ENCODE measurements around the gene STAG1.
"Not testable (repeated sequence)": the region's sequence is repeated elsewhere in the genome, so short reads cannot be mapped to it uniquely, and the experiment has no call there.

The STAG1 gene

DNA sequence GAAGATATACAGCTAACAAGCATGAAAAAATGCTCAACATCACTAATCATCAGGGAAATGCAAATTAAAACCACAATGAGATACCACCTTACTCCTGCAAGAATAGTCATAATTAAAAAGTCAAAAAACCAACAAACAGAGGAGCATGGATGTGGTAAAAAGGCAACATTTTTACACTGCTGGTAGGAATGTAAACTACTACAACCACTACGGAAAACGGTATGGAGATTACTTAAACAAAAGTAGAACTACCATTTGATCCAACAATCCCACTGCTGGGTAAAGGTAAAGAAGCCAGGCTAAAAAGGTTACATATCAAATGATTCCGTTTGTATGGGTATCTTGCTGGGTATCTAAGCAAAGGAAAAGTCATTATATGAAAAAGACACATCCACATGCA, 53.8 kb downstream of the STAG1 start:
- DNase-seq = no peak

DNA sequence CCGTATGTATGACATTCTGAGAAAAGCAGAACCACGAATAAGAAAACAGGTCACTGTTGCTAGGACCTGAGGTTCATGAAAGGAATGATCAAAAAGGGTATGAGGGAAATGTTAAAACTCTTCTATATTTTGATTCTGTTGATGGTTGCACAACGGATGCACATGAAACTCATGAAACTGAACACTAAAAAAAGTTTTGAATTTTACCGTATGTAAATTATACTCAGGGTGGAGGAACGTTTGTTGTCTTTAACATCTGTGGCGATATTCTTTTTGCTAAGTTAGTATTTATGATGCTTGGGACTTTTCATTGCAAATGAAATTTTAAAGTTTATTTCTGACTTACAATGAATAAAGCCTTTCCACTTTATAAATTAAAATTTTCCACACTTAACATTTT, 55.4 kb downstream of the STAG1 start:
- DNase-seq = no peak

DNA sequence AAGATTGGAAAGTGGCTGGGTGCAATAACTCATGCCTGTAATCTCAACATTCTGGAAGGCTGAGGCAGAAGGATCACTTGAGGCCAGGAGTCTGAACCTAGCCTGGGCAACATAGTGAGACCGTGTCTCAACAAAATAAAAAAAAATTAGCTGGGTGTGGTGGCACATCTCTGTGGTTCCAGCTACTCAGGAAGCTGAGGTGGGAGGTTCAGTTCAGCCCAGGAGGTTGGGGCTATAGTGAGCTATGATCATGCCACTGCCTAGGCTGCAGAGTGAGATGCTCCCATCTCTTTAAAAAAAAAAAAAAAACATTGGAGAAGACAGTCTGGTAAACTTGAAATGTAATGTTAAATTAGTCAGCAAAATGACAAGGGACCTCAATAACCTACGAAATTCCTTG, 57.9 kb downstream of the STAG1 start:
- no peak for DNase-seq

DNA sequence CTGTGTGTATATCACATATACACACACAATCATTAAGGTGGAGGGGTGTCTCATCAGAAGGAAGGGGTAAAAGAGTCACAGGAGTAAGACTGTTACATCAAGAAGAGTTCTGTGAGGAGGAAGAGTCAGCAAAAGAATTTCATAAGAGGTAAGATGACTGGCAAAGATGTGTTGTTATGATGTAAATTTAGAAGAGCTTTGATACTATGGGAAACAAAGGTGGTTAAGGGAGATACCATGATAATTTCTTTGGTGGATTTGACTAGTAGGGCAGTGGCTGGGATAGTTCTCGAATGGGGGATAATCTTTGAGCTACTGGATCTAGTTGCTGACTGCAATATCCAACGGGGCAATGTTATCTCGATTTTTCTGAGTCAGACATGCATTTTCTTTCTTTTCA, 61.6 kb downstream of the STAG1 start:
- DNase-seq = no peak

DNA sequence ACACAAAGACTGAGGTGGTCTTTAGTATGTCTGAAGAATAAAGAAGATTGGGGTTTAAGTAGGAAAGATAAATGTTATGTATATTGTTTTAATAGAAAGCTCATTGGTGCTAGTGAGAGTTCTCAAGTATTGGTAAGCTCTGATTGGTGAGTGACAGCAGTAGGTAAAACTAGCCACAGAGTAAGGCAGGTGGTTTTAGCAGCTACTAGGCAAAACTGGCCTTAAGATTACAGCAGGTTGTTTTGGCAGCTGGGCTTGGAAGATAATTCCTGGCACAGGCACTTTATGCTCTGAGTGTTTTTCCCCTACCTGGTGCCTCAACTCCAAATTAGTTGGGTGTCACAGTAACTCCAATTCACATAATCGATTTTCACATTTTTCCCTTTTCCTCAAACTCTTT, 66.3 kb downstream of the STAG1 start:
- DNase-seq = no peak

DNA sequence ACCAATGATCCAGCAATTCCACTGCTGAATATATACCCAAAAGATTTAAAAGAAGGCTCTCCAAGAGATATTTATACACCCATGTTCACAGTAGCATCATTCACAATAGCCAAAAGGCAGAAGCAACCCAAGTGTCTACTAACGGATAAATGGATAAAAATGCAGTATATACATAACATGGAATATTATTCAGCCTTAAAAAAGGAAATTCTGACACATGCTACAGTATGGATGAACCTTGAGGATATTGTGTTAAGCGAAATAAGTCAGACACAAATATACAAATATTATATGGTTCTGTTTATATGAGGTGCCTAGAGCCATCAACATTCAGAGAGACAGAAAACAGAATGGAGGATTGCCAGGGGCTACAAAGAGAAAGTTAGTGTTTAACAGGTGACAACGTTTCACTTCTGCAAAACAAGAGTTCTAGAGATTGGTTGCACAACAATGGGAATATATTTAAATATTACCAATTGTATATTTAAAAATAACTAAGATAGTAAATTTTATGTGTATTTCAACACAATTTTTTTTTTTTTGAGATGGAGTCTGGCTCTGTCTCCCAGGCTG, 69.4 kb downstream of the STAG1 start:
- DNase-seq = no peak

DNA sequence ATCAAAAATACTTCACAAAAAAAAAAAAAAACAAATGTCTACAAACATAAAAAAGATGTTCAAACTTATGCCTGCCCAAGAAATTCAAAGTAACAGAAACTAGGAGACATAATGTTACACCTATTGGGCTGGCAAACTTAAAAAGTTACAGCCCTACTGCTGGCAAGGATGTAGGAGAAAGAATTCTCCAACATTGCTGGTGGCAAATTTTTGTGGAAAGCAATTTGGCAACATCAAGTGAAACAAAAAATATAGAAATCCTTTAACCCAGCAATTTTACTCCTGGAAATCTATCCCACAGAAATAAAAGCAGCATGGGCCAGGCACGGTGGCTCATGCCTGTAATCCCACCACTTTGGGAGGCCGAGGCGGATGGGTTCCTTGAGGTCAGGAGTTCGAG, 73.2 kb downstream of the STAG1 start:
- DNase-seq = no peak

DNA sequence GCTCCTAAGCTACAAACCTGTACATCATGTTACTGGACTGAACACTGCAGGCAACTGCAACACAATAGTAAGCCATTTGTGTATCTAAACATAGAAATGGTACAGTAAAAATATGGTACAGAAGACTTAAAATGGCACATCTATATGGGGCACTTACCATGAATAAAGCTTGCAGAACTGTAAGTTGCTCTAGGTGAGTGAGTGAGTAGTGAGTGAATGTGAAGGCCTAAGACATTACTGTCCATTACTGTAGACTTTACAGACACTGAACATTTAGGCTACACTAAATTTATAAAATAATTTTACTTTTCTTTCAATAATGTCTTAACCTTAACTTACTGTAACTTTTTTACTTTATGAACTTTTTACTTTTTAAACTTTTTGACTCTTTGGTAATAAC, 76.2 kb downstream of the STAG1 start:
- no peak for DNase-seq

DNA sequence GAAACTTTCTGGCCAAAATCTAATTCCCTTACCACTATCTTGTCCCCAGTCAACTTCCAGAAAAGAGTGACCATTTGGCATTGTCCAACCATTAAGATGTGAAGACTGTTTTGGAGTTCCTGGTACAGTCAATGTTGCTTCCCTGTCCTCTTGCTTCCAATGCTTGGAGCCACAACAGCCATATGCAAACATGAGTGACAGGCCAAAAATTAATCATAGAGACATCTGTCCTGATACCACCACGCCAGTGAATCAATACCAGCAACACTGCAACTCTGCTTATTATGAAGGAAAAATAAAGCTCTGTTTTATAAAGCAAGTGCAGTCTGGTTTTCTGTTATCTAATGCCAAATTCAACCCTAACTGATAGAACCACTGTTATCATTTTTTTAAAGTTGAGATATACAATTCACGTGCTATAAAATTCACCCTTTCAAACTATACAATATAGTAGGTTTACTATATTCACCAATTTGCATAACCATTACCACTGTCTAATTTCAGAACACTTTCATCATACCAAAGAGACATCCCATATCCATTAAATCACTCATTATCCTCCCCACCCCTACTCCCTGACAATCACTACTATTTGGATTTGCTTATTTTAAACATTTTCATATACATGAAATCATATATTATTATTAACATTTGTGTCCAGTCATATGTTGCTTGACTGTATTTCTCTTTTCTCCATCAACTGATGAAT, 76.9 kb downstream of the STAG1 start:
- no peak for DNase-seq

DNA sequence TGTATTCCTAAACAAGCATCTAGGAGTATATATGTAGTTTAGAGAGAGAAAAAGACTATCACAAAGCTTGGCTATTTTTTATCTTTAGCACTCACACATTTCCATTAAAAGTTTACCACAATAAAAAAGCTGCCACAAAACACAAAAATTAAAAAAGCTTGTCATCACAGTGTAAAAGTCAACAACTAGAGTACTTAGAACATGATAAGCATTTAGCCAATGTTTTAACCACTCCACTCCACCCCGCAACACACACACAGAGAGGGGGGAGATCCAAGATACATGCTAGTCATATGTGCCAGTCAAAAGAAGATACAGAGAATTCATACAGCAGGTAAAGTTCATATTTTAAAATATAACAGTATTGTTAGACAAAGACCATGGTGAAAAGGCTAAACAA, 79.7 kb downstream of the STAG1 start:
- no peak for DNase-seq

DNA sequence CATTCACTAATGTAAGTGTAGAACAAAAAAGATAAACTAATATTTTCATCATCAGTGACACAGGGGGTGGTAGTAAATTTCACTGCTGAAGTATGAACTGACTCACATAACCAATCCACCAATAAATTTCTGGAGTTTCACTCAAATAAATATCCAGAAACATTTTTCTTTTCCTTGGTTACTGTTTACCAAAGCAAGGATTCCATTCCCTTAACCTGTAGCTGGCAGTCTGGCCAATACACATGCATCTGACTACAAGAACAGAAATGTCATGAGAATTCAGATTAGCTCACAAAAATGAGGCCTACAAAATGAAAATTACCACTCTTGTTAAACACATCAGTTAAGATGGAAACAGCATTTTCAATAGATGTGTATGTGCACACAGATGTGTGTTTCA, 80.3 kb downstream of the STAG1 start:
- DNase-seq = no peak

DNA sequence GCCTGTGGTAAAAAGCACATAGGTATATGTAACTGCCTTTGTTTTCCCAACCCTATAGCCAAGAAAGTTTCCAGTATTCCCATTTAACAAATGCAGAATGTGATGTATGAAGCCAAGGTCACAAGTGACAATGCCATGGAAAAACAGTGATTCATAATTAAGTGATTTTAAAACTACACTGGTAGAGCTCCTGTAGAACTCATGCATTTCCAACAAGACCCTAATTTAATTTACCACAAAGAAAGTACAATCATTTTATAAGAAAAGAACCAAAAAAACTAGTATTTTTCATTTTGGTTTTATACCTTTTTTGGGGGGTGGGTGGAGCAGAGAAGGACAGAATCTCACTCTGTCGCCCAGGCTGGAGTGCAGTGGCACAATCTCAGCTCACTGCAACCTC, 82.0 kb downstream of the STAG1 start:
- DNase-seq = no peak

DNA sequence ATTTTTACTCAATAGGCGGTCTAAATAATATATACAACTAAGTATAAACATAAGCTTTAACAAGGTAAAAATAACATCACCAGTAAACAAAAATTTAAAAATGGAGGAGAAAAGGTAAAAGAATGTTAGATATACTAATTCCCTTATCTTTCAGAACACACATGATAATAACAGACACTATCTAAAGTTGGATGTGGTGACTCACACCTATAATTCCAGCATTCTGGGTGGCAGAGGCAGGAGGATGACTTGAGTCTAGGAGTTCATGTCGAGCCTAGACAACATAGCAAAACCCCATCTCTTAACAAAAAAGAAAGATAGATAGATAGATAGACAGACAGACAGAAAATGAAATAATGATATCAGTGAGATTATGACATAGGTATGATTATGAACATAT, 85.1 kb downstream of the STAG1 start:
- DNase-seq = no peak

DNA sequence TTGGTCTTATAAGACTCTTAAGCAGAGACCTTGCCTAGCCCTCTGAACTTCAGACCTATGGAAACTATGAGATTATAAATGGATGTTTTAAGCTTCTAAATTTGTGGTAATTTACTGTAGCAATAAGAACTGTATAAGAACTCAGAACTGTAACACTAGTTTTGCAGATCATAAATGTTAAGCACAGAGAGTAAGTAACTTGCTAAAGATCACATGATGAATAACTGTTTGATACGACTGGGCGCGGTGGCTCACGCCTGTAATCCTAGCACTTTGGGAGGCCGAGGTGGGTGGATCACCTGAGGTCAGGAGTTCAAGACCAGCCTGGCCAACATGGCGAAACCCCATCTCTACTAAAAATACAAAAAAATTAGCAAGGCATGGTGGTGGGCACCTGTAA, 85.9 kb downstream of the STAG1 start:
- DNase-seq = not testable (repeated sequence)

DNA sequence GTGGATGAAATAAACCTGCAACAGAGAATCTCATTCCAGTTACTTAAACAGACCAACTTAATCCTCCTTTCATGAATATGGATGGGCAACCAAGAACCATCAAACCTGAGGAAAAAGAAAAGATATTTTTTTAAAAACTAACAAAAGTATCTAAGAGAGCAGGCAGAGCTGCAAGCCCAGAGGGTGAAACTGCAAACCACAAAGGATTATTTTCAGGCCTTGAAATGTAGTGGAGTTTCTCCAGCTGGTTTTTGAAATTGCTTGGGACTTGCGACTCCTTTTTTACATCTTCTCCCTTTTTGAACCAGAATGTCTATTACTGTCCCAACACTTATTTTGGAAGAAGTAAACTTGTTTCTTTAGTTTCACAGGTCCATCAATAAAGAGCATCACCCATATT, 87.4 kb downstream of the STAG1 start:
- no peak for DNase-seq

DNA sequence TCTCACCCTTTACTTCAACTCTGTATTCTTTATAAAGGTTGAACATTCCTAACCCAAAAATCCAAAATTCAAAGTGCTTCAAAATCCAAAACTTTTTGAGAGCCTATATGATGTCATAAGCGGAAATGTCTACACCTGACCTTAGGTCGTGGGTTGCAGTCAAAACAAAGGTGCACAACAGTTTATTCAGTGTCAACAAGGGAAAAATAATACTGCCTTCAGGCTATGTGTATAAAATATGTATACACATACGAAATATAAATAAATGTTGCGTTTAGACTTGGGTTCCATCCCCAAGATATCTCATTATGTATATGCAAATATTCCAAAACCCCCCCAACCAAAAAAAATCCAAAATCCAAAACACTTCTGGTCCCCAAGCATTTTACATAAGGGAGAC, 90.9 kb downstream of the STAG1 start:
- DNase-seq = no peak

DNA sequence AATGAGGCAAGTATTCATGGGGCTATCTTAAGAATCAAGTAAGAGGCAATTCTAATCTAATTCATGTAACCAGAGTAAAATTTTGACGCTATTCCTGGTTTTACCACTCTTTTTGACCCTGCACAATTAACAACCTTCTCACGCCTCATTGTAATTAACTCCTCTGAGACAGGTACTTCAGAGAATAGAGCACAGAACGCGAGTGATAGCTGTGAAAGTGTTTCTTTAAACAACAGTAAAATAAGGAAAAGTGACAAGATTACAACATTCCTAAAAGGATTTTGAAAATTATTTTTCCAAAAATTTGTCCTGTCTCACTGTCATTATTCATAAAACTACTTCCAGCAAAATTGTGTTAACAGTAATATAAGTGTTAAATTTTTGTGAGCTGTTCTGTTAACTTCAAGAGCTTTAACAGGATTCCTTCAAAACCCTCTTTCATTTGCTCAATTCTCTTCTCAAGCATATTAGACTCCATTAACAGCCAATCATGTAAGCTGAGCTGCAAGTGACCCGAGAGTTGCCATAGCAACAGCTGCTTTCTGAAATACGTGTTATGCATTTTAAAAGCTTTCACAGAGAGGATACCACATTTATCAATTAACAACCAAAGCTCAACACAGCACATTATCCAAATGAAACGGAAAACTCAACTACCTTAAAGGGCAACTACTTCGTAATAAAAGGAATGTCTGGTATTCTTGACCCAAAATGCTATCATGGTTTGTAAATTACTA, 93.1 kb downstream of the STAG1 start:
- no peak for DNase-seq

DNA sequence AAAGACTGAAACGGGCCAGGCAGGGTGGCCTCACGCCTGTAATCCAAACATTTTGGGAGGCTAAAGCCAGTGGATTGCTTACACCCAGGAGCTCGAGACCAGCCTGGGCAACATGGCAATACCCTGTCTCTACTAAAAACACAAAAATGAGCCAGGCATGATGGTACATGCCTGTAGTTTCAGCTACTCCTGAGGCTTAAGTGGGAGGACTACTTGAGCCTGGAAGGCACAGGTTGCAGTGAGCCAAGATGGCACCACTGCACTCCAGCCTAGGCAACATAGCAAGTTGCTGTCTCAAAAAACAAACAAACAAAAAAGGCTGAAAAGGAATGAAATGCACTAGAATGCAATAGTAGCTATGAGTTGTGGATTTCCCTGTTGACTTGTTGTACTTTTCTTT, 94.7 kb downstream of the STAG1 start:
- DNase-seq = no peak

DNA sequence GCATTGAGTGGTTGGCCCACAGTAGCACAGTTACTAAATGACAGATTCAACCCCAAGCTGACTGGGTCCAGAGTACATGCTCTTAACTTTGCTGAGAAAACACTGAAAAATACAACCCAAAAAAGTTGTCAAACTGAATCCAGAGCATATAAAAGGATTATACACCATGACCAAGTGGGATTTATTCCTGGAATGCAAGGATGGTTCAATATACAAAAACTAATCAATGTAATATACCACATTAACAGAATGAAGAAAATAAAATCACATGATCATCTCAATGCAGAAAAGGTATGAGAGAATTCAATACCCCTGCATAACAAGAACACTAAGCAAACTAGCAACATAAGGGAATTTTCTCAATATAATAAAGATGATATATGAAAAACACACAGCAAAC, 98.5 kb downstream of the STAG1 start:
- DNase-seq = no peak

DNA sequence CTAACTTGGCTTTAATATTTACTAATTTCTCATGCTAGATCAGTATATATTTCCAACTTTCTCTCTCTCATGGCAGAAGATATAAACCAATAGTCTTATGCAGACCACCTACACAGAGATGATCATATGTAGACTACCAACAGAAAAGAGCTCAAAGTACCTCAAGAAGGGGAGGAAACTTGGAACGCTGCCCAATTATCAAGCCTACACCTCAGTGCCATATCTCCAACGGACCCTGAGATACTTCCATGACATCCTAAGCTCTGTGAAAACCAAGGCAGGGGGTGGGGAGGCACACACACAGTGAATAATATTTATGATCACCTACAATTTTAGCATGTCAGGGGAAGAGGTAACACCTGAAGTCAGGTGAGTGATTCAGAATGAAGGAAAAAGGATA, 100.6 kb downstream of the STAG1 start:
- no peak for DNase-seq

DNA sequence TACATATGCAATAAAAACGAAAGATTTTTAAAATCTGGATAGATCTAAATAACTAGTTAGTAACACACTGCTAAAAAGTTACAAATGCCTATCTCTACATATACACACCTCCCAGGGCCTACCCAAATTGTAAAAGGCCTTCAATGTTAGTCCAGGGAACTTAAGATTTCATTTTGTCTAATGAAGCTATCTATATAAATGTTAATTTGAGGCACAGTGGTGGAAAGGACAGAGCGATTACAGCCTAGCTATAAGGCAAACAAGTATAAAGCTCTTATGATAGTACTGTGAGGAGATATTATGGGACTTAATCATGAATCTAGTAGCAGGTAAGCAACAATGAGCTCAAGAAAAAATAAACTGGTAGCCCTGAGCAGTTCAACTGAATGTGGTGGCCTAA, 101.7 kb downstream of the STAG1 start:
- no peak for DNase-seq

DNA sequence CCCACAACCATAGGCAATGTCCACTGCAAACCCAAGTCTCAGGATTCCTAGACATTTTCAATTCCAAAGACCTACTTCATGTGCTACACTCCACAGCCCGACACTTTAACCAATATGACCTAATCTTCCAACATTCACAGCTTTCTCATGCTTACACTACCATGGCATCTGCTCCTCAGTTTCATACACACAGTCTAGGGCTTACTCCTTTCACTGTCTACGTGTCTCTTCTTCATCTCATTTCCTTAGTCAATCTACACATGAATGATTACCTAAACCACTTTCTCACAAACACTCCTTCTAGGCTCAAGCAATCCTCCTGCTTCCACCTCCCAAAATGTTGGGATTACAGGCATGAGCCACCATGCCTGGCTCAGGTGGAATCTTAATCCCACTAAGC, 106.3 kb downstream of the STAG1 start:
- DNase-seq = no peak

DNA sequence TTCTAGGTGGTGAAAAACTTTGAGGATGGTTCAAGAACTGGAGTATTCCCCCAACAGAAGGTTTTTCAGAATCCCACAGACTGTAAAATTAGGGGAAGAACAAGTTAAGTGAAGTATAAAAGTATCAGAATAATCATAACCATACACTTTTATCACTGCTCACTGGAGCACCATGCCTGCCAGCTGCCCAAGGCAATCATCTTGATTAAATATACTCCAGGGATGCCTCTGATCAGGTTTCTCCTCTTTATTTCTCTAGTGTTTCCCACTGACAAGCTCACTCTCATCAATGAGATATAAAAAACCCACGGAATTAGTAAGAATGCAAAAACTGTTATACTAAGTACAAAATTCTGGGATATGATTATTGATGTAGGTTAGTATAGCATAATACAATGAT, 108.0 kb downstream of the STAG1 start:
- DNase-seq = no peak

DNA sequence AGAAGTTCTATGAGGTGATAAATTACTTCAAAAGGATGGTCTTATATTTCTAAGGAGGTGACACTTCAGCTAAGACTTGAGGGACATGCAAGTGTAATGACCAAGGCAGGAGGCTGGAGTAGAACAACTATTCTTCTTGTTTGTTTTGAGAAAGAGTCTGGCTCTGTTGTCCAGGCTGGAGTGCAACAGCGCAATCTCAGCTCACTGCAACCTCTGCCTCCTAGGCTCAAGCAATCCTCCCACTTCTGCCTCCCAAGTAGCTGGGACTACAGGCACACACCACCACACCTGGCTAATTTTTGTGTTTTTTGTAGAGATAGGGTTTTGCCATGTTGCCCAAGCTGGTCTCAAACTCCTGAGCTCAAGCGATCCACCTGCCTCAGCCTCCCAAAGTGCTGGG, 108.8 kb downstream of the STAG1 start:
- not testable (repeated sequence) for DNase-seq

DNA sequence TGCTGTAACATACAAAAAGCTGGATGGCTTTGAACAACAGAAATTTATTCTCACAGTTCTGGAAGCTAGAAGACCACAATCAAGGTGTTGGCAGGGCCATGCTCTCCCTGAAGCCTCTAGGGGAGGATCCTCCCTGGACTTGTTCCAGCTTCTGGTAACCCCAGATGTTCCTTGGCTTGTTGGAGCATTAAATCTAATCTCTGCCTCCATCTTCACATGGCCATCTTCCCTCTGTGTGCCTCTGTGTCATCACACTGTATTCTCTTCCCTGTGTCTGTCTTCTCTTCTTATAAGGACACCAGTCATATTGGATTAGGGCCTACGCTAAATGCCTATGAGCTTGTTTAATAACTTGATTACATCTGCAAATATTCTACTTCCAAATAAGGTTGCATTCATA, 109.5 kb downstream of the STAG1 start:
- no peak for DNase-seq

Data from activated CD4-positive, CD25-positive, alpha-beta regulatory T cell (primary cell).